ENCODE measurements around the gene SSTR3.

SSTR3 gene

DNA sequence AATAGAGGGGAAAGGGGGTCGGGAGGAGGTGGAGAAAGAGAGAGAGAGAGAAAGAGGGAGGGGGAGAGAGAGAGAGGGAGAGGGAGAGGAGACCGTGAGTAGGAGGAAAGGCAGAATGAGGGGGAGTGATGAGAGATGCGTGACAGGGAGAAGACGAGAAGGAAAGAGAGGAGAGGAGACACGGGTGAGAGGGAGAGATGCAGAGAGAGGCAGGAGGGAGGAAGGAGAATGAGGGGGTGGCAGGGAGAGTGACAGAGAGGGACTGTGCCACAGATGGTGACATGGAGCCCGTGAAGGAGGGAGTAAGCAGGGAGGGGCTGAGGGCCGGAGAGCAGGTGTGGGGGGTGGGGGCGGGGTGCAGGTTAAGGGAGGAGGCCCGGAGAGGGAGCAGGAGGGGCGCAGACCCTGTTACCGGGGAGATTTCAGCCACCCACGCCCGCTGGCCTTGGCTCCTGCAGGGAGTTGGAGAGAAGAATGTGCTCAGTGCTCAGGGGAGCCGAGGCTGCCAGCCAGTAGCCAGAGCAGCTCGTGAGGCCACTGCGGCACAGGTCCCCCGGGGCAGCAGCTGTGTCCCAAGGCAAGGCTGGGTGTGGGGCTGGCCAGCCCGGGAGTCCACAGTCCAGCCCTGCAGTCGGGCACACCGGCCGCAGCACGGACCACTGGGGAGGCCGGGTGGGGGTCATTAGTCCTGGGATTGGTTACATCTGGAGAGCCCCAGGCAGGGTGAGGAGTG is at the start of gene SSTR3:
TSS of gene SSTR3 (minus strand) at position 304 of the 733 bp plus-strand sequence. CDS start 4,674 bp downstream, outside the sequence.
- Histone ChIP-seq H3K27ac (ENCODE audit: low read length) (no peak within 1 kb of the TSS), H3K4me3 (ENCODE audit: low read length) (no peak within 1 kb of the TSS; the same call in 1 of the 2 replicates), H3K36me3 (ENCODE audit: control insufficient read depth, insufficient read depth, low read length) (no peaks in the 10 kb centered on the region; the same call in 1 of the 2 replicates), H3K9me3 (ENCODE audit: control insufficient read depth, insufficient read depth, low read length) (no peaks in the 10 kb centered on the region), H3K4me1 (ENCODE audit: control insufficient read depth, insufficient read depth, low read length) (peaks cover 3% of the 10 kb centered on the region; the same call in 1 of the 2 replicates), H3K27me3 (ENCODE audit: control insufficient read depth, insufficient read depth, low read length) (no peaks in the 10 kb centered on the region)
- no peak for DNase-seq (ENCODE audit: low read depth, low spot score)
- WGBS (ENCODE audit: insufficient coverage, insufficient read length) = no CpG with 5 or more reads among the region's 23 CpGs

GRCh38 chr22:37260901-37261336 is 48.6 kb upstream of the SSTR3 start:
- WGBS (ENCODE audit: insufficient coverage, insufficient read length) = no CpG with 5 or more reads among the region's 14 CpGs
- H3K27ac ChIP-seq (ENCODE audit: low read length) = no peak overlapping the region

GRCh38 chr22:37260155-37260795 is 48.0 kb upstream of the SSTR3 start:
- Histone ChIP-seq H3K27ac (ENCODE audit: low read length) (no peak overlapping the region), H3K9me3 (ENCODE audit: control insufficient read depth, insufficient read depth, low read length) (no peaks in the 10 kb centered on the region), H3K27me3 (ENCODE audit: control insufficient read depth, insufficient read depth, low read length) (peaks cover 4% of the 10 kb centered on the region; the same call in 1 of the 2 replicates), H3K36me3 (ENCODE audit: control insufficient read depth, insufficient read depth, low read length) (no peaks in the 10 kb centered on the region), H3K4me1 (ENCODE audit: control insufficient read depth, insufficient read depth, low read length) (peaks cover 3% of the 10 kb centered on the region), H3K4me3 (ENCODE audit: low read length) (no peak overlapping the region)
- no CpG with 5 or more reads among the region's 15 CpGs for WGBS (ENCODE audit: insufficient coverage, insufficient read length)
- DNase-seq (ENCODE audit: low read depth, low spot score) = no peak

More at GRCh38 chr22:37260901-37261336, 48.6 kb upstream of the SSTR3 start:
- H3K4me3 ChIP-seq (ENCODE audit: low read length) = no peak overlapping the region
- H3K36me3 ChIP-seq (ENCODE audit: control insufficient read depth, insufficient read depth, low read length) = no peaks in the 10 kb centered on the region
- H3K9me3 ChIP-seq (ENCODE audit: control insufficient read depth, insufficient read depth, low read length) = no peaks in the 10 kb centered on the region
- peaks cover 4% of the 10 kb centered on the region; the same call in 1 of the 2 replicates for H3K27me3 ChIP-seq (ENCODE audit: control insufficient read depth, insufficient read depth, low read length)
- peaks cover 3% of the 10 kb centered on the region for H3K4me1 ChIP-seq (ENCODE audit: control insufficient read depth, insufficient read depth, low read length)
- DNase-seq (ENCODE audit: low read depth, low spot score) = no peak

DNA sequence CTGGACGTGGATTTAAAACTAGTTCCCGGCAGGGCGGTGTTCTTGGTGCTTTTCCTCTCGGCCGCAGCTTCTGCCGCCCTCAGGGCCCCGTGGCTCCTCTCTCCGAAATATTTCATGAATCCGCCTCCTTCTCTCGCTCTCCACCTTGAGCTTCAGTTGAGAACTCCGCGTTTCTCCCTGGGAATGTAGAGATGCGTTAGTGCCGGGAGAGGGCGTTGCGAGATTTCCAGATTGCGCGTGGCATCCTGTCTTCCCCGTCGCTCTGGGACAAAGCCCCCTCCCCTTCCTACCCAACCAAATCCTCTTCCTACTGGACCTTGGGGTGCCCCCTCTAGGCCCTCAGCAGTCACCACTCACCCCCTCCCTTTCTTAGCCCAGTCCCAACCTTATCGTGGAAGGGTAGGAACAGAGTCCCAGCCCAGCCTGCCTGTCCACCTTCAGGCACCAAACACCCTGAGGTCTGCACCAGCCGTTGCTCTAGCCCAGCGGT is 47.3 kb upstream of the SSTR3 start:
- Histone ChIP-seq H3K27me3 (ENCODE audit: control insufficient read depth, insufficient read depth, low read length) (peaks cover 4% of the 10 kb centered on the region; the same call in 1 of the 2 replicates), H3K4me1 (ENCODE audit: control insufficient read depth, insufficient read depth, low read length) (peaks cover 3% of the 10 kb centered on the region), H3K4me3 (ENCODE audit: low read length) (no peak overlapping the region), H3K27ac (ENCODE audit: low read length) (no peak overlapping the region), H3K36me3 (ENCODE audit: control insufficient read depth, insufficient read depth, low read length) (no peaks in the 10 kb centered on the region), H3K9me3 (ENCODE audit: control insufficient read depth, insufficient read depth, low read length) (no peaks in the 10 kb centered on the region)
- DNase-seq (ENCODE audit: low read depth, low spot score) = no peak
- no CpG with 5 or more reads among the region's 23 CpGs for WGBS (ENCODE audit: insufficient coverage, insufficient read length)

GRCh38 chr22:37258753-37259401 is 46.6 kb upstream of the SSTR3 start:
- Histone ChIP-seq H3K9me3 (ENCODE audit: control insufficient read depth, insufficient read depth, low read length) (no peaks in the 10 kb centered on the region), H3K27me3 (ENCODE audit: control insufficient read depth, insufficient read depth, low read length) (peaks cover 4% of the 10 kb centered on the region; the same call in 1 of the 2 replicates), H3K4me1 (ENCODE audit: control insufficient read depth, insufficient read depth, low read length) (peaks cover 3% of the 10 kb centered on the region), H3K4me3 (ENCODE audit: low read length) (no peak overlapping the region), H3K36me3 (ENCODE audit: control insufficient read depth, insufficient read depth, low read length) (no peaks in the 10 kb centered on the region), H3K27ac (ENCODE audit: low read length) (no peak overlapping the region)
- WGBS (ENCODE audit: insufficient coverage, insufficient read length) = no CpG with 5 or more reads among the region's 14 CpGs
- DNase-seq (ENCODE audit: low read depth, low spot score) = no peak

GRCh38 chr22:37258005-37258752 is 45.9 kb upstream of the SSTR3 start:
- peaks cover 3% of the 10 kb centered on the region for H3K4me1 ChIP-seq (ENCODE audit: control insufficient read depth, insufficient read depth, low read length)
- H3K9me3 ChIP-seq (ENCODE audit: control insufficient read depth, insufficient read depth, low read length) = no peaks in the 10 kb centered on the region
- peaks cover 4% of the 10 kb centered on the region; the same call in 1 of the 2 replicates for H3K27me3 ChIP-seq (ENCODE audit: control insufficient read depth, insufficient read depth, low read length)
- H3K4me3 ChIP-seq (ENCODE audit: low read length) = no peak overlapping the region
- H3K27ac ChIP-seq (ENCODE audit: low read length) = no peak overlapping the region
- WGBS (ENCODE audit: insufficient coverage, insufficient read length) = no CpG with 5 or more reads among the region's 9 CpGs
- no peak for DNase-seq (ENCODE audit: low read depth, low spot score)
- H3K36me3 ChIP-seq (ENCODE audit: control insufficient read depth, insufficient read depth, low read length) = no peaks in the 10 kb centered on the region

- WGBS (ENCODE audit: insufficient coverage, insufficient read length) = no CpG with 5 or more reads among the region's 10 CpGs
- Histone ChIP-seq H3K27ac (ENCODE audit: low read length) (no peak overlapping the region), H3K9me3 (ENCODE audit: control insufficient read depth, insufficient read depth, low read length) (no peaks in the 10 kb centered on the region), H3K4me1 (ENCODE audit: control insufficient read depth, insufficient read depth, low read length) (peaks cover 3% of the 10 kb centered on the region), H3K4me3 (ENCODE audit: low read length) (no peak overlapping the region), H3K36me3 (ENCODE audit: control insufficient read depth, insufficient read depth, low read length) (no peaks in the 10 kb centered on the region), H3K27me3 (ENCODE audit: control insufficient read depth, insufficient read depth, low read length) (peaks cover 4% of the 10 kb centered on the region; the same call in 1 of the 2 replicates)
- DNase-seq (ENCODE audit: low read depth, low spot score) = no peak
These were observed 43.9 kb upstream of the SSTR3 start for GRCh38 chr22:37256075-37256726.

DNA sequence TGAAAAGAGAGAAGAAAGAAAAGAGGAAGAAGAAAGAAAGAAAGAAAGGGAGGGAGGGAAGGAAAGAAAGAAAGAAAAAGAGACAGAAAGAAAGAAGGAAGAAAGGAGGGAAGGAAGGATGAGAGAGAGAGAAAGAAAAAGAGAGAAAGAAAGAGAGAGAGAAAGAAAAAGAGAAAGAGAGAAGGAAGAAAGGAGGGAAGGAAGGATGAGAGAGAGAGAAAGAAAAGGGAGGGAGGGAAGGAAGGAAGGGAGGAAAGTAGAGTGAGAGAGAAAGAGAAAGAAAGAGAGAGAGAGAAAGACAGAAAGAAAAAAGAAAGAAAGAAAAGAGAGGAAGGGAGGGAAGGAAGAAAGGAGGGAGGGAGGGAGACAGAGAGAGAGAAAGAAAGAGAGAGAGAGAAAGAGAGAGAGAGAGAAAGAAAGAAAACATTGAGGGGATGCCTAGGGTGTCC is 43.3 kb upstream of the SSTR3 start:
- Histone ChIP-seq H3K4me1 (ENCODE audit: control insufficient read depth, insufficient read depth, low read length) (peaks cover 1% of the 10 kb centered on the region; the same call in 1 of the 2 replicates), H3K9me3 (ENCODE audit: control insufficient read depth, insufficient read depth, low read length) (no peaks in the 10 kb centered on the region), H3K36me3 (ENCODE audit: control insufficient read depth, insufficient read depth, low read length) (no peaks in the 10 kb centered on the region), H3K4me3 (ENCODE audit: low read length) (no peak overlapping the region), H3K27me3 (ENCODE audit: control insufficient read depth, insufficient read depth, low read length) (peaks cover 4% of the 10 kb centered on the region; the same call in 1 of the 2 replicates), H3K27ac (ENCODE audit: low read length) (no peak overlapping the region)
- DNase-seq (ENCODE audit: low read depth, low spot score) = no peak

DNA sequence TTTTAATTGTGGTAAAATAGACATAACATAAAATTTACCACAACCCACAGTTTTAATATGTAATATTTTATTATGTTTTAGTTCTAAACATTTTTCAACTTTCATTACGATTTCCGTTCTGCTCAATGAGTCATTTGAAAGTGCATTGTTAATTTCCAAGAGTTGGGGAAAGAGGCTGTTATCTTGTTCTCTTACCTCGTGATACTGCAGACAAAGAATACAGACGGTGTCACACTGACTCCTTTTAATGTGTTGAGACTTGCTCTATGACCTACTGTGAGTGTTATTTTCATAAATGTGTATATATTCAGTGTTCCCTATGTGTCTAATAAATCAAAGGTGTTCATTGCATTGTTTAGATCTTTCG is 42.6 kb upstream of the SSTR3 start:
- H3K27ac ChIP-seq (ENCODE audit: low read length) = no peak overlapping the region
- H3K27me3 ChIP-seq (ENCODE audit: control insufficient read depth, insufficient read depth, low read length) = no peaks in the 10 kb centered on the region
- no peak overlapping the region for H3K4me3 ChIP-seq (ENCODE audit: low read length)
- no peaks in the 10 kb centered on the region for H3K9me3 ChIP-seq (ENCODE audit: control insufficient read depth, insufficient read depth, low read length)
- no peak for DNase-seq (ENCODE audit: low read depth, low spot score)
- no peaks in the 10 kb centered on the region for H3K36me3 ChIP-seq (ENCODE audit: control insufficient read depth, insufficient read depth, low read length)
- peaks cover 1% of the 10 kb centered on the region; the same call in 1 of the 2 replicates for H3K4me1 ChIP-seq (ENCODE audit: control insufficient read depth, insufficient read depth, low read length)
- no CpG with 5 or more reads among the region's 5 CpGs for WGBS (ENCODE audit: insufficient coverage, insufficient read length)
